Vagina (tissue), 2 donors: Measurements from ENCODE around the gene ITGAL. TPM values are rescaled to one million over a fixed set of nuclear protein-coding genes. Genes with fewer than 3 reads are reported as not detected.

Experiments
- DNase-seq, 2 donors: peaks; one replicate each; pipeline ENCODE4 v3.0.0-alpha.2; 2017; ENCODE audit errors: extremely low spot score in 2 of 2
- H3K27ac ChIP-seq: fragments of 200-600 bp; sonication (generic); one replicate; pipeline ENCODE4 v1.5.1; 2019
- H3K27me3 ChIP-seq: fragments of 200-600 bp; sonication (generic); one replicate; pipeline ENCODE4 v1.5.1; 2019
- H3K36me3 ChIP-seq, 2 donors: fragments of 200-600 bp; sonication (generic); one replicate each; pipeline ENCODE4 v1.5.1; 2017 to 2019
- H3K4me1 ChIP-seq: fragments of 200-600 bp; sonication (generic); one replicate; pipeline ENCODE4 v1.5.1; 2019
- H3K4me3 ChIP-seq, 2 donors: fragments of 200-600 bp; sonication (generic); 1 replicate in 1 of 2; 2 replicates in 1 of 2; pipeline ENCODE4 v1.5.1; 2016 to 2019
- H3K9me3 ChIP-seq: fragments of 200-600 bp; sonication (generic); one replicate; pipeline ENCODE4 v1.5.1; 2019
- POLR2A ChIP-seq, 2 donors: fragments of 450-650 bp; IDR thresholded peaks; one replicate each; pipeline ENCODE4 v1.6.1; 2017; ENCODE audit warnings: antibody characterized with exemption in 2 of 2, mild to moderate bottlenecking in 2 of 2, moderate library complexity in 2 of 2
- POLR2AphosphoS5 ChIP-seq, 2 donors: sonication (generic); formaldehyde crosslinking; IDR thresholded peaks; one replicate each; pipeline ENCODE4 v1.9.0; 2017; ENCODE audit warnings: antibody characterized with exemption in 2 of 2, mild to moderate bottlenecking in 2 of 2, low read depth in 1 of 2; ENCODE audit not compliant: insufficient read depth in 1 of 2
- intact Hi-C: fragments of 100-400 bp; cut with DNase I; formaldehyde crosslinking; loops from one replicate; pipeline ENCODE4 v1.15.1; 2023
- microRNA-seq: library from miRNA; unstranded; fragments of <30 nt; microRNA quantifications from one replicate; pipeline ENCODE4, GENCODE V29; 2017; ENCODE audit warnings: borderline number of aligned reads, borderline replicate concordance
- small RNA-seq: library from RNA; depleted of rRNA; stranded (forward); fragments of <200 nt; gene quantifications from one replicate; pipeline ENCODE3, GENCODE V24; 2016
- total RNA-seq: library from RNA; depleted of rRNA; stranded (reverse); fragments of >200 nt; gene quantifications from one replicate; pipeline ENCODE4 v1.2.3, GENCODE V29; 2016
- TF ChIP-seq, protein P1 (sequence below), 3 experiments: fragments of 450-650 bp in 2 of 3; fragments of 200-600 bp in 1 of 3; sonication (generic) in 1 of 3; IDR thresholded peaks; one replicate each; pipeline ENCODE4 v1.5.1; 2017 to 2019; ENCODE audit warnings: antibody characterized with exemption in 3 of 3, mild to moderate bottlenecking in 2 of 3, moderate library complexity in 2 of 3

Gene ITGAL
- total RNA-seq, 1 donor from 2014 or later: 5.4 TPM

DNA sequence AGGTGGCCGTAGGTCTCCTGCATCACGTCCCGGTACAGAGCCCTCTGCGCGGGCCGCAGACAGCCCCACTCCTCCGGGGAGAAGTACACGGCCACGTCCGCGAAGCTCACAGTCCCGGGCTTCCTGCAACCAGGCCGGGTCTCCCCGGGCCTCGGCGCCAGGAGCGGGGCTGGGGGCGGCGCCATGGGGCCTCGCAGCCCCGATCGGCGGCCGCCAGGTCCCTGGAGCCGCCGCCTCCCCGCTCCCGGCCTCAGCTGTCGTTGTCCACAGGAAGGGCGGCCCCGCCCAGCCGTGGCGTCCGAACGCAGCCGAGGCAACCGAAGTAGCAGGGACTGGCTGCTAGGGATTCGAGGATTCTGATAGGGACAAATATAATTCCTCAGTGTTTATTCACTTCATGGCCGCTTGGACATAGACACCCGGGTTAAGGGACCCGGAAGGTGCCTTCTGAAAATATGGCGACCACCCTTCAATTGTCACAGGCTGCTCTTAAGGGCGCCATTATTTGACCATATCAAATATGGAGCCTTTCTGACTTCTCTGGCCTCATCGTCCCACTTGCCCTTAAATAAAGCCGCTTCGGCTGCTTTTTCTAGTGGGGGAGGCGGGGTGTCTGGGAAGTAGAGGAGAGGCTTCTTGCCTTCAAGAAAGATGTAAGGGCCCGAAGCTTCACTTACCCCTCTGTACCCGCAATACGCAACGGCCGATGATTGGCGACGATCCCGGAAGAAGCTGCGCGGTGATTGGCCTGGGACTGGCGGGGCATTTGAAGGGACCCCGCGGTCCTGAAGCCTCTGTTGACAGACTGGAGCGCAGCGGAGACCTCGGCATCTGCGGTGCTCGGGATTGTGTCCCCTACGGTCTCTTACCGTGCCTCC is 99.1 kb downstream of the ITGAL start, which contains the start of gene ZNF688:
TSS of gene ZNF688 (minus strand) at position 270 of the 878 bp plus-strand sequence. CDS start at position 185, 85 bp downstream.
- Histone ChIP-seq H3K9me3 (no peaks in the 10 kb centered on the region), H3K4me3 (peak within 1 kb of the TSS; percentile 70 to 77), H3K27ac (peak within 1 kb of the TSS; percentile 98), H3K36me3 (no peaks in the 10 kb centered on the region), H3K4me1 (peaks cover 51% of the 10 kb centered on the region), H3K27me3 (no peaks in the 10 kb centered on the region)
- intact Hi-C loops: loop anchor here (5.0 kb wide), 1 partner anchor 86 kb away; the partner anchor contains the start of gene FBRS
- TF ChIP-seq POLR2AphosphoS5 (IDR thresholded peaks at IDR 0.05; ENCODE audit: insufficient read depth in 1 of 2, low read depth in 1 of 2) (peak; percentile 79 to 99), POLR2A (IDR thresholded peaks at IDR 0.05) (peak in 1 of 2 donors; percentile 43)
- TF ChIP-seq, protein P1, sequence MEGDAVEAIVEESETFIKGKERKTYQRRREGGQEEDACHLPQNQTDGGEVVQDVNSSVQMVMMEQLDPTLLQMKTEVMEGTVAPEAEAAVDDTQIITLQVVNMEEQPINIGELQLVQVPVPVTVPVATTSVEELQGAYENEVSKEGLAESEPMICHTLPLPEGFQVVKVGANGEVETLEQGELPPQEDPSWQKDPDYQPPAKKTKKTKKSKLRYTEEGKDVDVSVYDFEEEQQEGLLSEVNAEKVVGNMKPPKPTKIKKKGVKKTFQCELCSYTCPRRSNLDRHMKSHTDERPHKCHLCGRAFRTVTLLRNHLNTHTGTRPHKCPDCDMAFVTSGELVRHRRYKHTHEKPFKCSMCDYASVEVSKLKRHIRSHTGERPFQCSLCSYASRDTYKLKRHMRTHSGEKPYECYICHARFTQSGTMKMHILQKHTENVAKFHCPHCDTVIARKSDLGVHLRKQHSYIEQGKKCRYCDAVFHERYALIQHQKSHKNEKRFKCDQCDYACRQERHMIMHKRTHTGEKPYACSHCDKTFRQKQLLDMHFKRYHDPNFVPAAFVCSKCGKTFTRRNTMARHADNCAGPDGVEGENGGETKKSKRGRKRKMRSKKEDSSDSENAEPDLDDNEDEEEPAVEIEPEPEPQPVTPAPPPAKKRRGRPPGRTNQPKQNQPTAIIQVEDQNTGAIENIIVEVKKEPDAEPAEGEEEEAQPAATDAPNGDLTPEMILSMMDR (IDR thresholded peaks at IDR 0.05): no peak
- peak in 1 of 2 donors; percentile 99 for DNase-seq

Small RNA genes lying within 50 kb of the gene (microRNA-seq; reads per million reads assigned to microRNA genes)
- not detected for gene MIR4518

Small RNA genes lying within 50 kb of the gene (small RNA-seq; reads per million reads assigned to genes)
- gene MIR4518 (not detected), gene RF00019 (not detected), gene RNU7-61P (not detected)

Other genes starting within 250 kb of the ITGAL start
- 0.25 TPM for gene NPIPB13, start 224.3 kb upstream of the ITGAL start, total RNA-seq
- gene CD2BP2, start 117.4 kb upstream of the ITGAL start, total RNA-seq: 29.2 TPM
- 42.2 TPM for gene TBC1D10B, start 102.2 kb upstream of the ITGAL start, total RNA-seq
- not detected for gene MYL11, start 97.9 kb upstream of the ITGAL start, total RNA-seq
- gene SEPTIN1, start 90.2 kb upstream of the ITGAL start, total RNA-seq: 3.7 TPM
- 3.4 TPM for gene ZNF48, start 77.3 kb upstream of the ITGAL start, total RNA-seq
- 42.7 TPM for gene ZNF771, start 65.1 kb upstream of the ITGAL start, total RNA-seq
- 14.5 TPM for gene DCTPP1, start 42.7 kb upstream of the ITGAL start, total RNA-seq
- 28.0 TPM for gene SEPHS2, start 26.9 kb upstream of the ITGAL start, total RNA-seq
- gene ZNF768, start 53.8 kb downstream of the ITGAL start, total RNA-seq: 30.7 TPM
- 10.6 TPM for gene ZNF747, start 62.1 kb downstream of the ITGAL start, total RNA-seq
- 18.4 TPM for gene ZNF764, start 85.6 kb downstream of the ITGAL start, total RNA-seq
- 20.1 TPM for gene ZNF688, start 99.0 kb downstream of the ITGAL start, total RNA-seq
- gene ZNF785, start 113.0 kb downstream of the ITGAL start, total RNA-seq: 21.6 TPM
- 7.6 TPM for gene ZNF689, start 137.6 kb downstream of the ITGAL start, total RNA-seq
- 60.4 TPM for gene PRR14, start 178.2 kb downstream of the ITGAL start, total RNA-seq
- gene FBRS, start 185.7 kb downstream of the ITGAL start, total RNA-seq: 28.7 TPM
- 28.5 TPM for gene SRCAP, start 226.4 kb downstream of the ITGAL start, total RNA-seq